A204.1 (cell line): ENCODE measurements around the gene LMO1.

Source experiments
- FAIRE-seq: peaks from 2 replicates; lab custom pipeline; 2012; peaks lifted over from hg19 to GRCh38; lab: Jason Lieb, UNC

The LMO1 gene

DNA sequence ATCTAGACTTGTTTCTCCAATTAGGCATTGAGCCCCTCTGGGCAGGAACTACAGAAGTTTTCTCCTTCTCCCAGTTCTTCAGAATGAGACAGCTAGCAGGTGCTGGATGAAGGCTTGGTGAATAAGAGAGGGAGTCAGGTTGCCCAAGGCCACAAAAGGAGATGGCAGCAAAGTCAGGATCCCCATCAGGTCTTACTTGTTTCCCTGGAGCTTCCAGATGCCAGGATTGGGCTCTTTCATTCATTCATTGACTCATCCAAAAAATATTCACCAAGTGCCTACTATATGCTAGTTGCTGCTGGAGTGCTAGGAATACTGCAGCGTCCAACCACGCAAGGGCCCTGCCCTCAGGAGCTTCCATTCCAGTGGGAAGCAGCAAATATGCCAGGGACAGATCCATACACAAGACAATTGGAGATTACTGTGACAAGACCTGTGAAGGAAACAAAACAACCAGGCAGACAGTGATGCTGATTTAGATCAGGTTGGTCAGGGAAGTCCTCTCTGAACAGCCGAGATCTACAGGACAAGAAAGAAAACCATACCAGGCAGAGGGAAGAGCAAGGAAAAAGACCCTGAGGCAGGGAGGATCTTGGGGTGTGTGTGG is 24.6 kb upstream of the LMO1 start:
- no peak for FAIRE-seq

- no peak for FAIRE-seq
These were observed 24.0 kb upstream of the LMO1 start for GRCh38 chr11:8287703-8288102.

DNA sequence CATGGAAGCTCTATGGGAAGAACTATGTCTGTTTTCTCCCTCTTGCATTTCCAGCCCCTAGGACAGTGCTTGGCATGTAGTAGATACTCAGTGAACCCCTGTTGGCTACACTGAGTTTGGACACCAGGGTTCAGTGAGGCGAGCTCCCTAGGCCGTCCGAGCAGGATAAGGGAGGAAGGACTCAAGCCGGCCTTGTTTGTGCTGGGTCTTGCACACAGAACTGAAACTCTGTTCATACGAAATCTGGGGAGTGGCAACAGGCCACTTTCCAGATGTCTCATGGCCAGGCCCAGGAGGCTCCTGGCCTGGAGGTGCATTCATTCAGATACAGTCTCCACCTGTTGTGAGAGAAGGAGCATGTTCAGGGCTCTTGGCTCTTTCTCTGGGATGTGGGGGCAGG is 23.6 kb upstream of the LMO1 start:
- no peak for FAIRE-seq

- no peak for FAIRE-seq
These were observed 23.2 kb upstream of the LMO1 start for GRCh38 chr11:8286886-8287285.

DNA sequence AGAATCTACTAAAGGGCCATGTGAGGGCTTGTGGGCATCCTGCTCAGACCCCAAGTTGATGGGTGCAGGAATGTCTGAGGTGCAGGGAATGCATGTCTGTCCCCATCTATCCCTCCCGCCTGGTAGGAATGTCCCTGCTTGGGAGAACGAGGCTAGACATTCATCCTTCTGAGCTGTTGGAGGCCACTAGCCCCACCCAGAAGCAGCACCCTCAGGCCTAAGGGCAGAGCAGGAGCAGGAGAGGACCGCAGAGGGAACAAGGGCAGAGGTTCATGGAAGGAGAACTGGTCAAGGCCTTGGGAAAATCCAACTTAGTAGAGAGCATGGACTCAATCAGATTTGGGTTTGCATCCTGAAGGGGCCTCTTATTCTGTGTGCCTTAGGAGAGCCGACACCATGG is 22.1 kb upstream of the LMO1 start:
- FAIRE-seq = no peak

DNA sequence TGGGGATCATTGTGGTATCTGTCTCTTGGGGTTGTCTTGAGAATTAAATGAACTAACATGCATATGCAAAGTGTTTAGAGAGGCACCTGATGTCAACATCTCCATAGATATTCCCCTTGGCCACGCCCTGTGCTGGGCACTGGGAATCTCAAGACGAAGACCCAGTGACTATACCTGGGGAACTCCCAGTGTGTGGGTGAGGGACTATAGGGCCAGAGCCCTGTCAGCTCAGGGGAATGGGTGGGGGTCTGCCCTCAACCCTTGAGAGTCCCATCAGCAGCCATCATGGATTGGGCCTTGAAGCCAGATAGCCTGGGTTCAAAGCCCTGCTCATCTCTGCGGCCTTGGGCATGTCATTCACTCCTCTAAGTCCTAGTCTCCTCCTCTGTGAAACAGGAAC is 21.6 kb upstream of the LMO1 start:
- FAIRE-seq = no peak

DNA sequence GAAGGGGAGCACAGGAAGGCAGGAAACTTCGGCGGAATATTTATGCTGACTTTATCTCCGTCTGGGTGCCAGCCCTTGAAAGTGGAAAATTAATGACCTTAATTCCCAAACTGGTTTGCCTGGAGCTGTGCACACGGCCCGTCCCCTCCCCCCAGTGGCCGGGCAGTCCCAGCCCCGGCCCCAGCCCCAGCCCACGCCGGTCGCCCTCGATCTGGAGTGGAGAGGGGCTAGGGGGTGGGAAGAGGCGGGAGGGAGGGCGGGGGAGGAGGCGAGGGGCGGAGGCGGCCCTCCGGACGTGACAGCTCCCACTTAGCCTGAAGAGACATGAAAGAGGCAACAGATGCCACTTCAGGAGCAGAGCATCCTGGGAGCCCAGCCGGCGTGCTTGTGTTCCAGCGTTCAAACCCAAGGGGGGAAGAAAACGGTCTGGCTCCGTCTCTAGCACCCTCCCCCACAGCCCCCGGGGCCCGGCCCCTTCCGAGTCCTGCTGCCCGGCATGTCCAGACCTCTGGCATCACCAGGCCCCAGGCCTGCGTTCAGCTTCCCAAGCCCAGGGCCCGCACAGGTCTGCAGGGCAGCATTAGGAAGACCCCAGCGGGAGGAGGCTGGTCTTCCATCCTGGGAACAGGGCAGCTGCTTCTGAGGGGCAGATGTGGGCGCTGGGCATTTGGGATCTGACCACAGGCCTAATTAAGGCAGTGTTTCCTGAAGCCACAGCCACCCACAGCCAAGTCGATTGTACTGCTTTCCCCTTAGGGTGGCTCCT is 20.0 kb upstream of the LMO1 start:
- no peak for FAIRE-seq

DNA sequence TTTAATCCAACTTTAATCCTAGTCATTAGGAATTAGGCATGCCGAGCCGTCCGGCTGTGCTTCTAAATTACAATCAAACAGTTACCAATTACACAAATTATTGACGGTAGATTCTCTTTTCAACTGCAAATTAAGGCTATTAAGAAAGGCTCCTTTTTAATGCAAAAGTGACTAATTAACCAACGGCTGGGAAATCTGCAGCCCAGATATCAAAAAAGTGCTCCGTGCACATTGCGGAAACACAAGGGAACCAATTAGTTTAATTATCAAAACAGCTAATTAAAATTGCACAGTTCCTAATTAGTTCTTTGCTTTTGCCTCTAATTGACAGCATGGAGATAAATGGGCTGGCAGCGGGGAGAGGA is 19.4 kb upstream of the LMO1 start:
- FAIRE-seq = no peak

DNA sequence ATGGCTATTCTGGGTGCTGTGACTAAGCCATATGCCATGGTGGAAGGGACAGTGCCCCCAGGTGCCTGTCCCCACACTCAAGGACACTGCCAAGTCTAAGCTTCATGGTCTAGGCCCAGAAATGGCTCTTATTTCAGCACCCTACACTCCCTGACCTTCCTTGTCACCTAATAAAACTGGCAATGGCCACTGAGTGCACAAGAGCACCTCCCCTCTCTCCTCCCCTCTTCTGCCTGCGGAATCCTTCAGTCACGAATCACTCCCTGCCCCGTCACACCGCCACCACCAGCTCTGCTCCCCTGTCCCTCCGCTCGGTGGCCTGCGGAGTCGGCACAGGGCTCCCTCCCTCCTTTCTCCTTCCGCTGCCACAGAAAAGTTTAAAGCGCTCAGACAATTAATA is 19.0 kb upstream of the LMO1 start:
- FAIRE-seq = no peak

DNA sequence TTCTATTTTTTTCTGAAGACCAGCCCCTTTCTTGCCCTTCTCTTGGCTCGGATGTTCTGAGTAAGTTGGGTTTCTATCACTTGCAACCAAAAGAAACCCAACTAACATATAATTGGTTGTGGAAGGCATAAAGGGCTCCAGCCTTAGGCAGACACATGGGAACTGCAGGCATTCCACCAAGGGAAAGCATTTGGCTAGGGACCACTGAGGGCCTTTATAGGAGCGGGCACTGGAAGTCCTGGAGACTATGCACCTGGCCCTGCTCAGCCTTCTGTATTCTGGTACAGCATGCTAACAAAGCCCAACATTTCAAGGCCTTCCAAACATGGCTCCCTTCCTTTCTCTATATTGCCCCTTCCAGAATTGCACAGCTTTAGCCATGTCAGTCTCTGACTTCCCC is 17.6 kb upstream of the LMO1 start:
- FAIRE-seq = no peak

DNA sequence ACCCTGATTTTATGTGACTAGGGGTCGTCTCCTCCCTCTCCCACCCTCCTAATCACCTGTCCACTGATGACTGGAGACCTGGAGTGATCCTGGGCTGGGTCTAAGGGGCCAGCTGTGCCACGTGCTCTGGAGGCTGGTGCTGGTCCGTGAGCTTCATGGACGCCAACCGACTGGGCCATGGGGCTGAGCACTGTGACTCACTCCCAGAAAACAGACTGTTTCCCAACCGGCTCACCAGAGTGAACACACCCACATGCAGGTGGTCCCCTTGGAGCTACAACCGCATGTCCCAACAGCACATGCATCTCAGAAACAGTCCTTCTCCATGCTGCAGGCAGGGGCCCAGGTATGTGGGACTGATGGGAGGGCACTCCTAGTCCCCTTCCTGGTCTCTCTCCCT is 14.0 kb upstream of the LMO1 start:
- no peak for FAIRE-seq

DNA sequence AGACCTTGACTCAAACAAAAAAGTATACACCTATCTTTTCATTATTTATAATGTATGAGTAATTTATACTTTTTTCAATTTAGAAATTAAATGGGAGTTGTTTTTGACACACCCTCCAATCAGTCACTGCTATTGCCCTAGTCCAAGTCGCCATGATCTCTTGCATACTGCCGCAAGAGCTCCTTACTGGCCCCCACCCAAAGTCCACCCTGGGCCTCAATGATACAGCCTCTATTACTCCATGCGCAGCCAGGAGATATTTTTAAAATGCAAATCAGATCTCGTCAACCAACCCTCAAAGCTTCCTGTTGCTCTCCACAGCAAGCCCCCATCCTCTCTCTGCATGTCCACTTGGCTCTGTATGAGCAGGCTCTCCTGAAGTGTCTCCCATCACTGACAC is 12.8 kb upstream of the LMO1 start:
- FAIRE-seq = no peak

GRCh38 chr11:8273287-8273686 is 9.6 kb upstream of the LMO1 start:
- no peak for FAIRE-seq

DNA sequence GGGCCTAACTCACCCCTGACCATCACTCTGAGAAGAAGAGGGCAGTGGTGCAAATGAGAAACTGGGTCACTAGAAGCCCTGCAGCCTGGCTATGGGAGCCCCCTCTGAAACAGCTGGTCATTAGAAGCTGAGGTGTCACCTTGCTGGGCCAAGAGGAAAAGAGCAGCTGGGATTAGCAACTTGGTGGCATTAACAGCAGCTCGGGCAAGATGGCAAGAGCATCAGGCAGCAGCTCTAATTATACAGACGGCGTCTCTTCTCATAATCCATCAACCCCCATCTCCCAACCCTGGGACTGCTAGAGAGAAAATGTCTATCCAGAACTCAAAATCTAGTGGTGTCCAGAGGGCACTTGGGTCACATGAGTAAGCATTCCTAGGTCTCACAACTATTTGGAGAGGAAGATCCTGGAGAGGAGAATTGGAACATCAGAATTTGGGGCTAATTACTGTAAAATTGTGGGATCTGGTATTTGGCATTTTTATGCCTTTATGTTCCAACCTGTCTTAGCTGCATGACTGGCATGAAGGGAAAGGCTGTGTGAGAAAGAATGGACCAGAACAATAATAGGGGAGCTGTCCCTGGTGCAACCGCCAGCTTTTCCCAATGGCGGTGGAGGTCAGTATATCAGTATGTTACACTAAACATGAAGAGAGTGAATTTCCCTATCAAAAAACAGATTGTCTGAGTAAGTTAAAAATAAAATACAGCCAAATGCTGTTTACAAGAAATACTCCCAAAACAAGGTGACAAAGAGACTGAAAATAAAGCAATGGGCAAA is 7.6 kb upstream of the LMO1 start:
- no peak for FAIRE-seq

DNA sequence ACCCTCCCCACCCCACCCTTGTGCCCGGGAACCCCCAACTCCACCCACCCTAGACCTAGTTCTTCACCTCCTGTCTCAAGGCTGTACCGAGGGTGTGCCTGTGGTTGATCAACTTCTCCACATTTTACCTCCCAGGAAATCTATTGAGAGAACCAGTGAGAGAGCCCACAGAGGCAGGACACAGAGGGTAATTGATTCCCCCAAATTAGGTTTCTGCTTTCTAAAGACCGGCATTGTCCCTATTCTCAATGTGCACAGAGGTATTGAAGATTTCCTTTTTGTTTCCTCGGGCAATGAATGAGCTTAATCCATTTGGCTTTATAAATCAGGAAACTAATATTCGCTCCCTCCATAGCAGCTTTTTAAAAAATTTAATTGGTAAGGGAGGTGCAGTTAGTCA is 6.0 kb upstream of the LMO1 start:
- FAIRE-seq = no peak

GRCh38 chr11:8268530-8269400 is 5.1 kb upstream of the LMO1 start:
- no peak for FAIRE-seq

- no peak for FAIRE-seq
These were observed 4.3 kb upstream of the LMO1 start for GRCh38 chr11:8267831-8268529.

GRCh38 chr11:8267280-8267679 is 3.6 kb upstream of the LMO1 start:
- FAIRE-seq = no peak

DNA sequence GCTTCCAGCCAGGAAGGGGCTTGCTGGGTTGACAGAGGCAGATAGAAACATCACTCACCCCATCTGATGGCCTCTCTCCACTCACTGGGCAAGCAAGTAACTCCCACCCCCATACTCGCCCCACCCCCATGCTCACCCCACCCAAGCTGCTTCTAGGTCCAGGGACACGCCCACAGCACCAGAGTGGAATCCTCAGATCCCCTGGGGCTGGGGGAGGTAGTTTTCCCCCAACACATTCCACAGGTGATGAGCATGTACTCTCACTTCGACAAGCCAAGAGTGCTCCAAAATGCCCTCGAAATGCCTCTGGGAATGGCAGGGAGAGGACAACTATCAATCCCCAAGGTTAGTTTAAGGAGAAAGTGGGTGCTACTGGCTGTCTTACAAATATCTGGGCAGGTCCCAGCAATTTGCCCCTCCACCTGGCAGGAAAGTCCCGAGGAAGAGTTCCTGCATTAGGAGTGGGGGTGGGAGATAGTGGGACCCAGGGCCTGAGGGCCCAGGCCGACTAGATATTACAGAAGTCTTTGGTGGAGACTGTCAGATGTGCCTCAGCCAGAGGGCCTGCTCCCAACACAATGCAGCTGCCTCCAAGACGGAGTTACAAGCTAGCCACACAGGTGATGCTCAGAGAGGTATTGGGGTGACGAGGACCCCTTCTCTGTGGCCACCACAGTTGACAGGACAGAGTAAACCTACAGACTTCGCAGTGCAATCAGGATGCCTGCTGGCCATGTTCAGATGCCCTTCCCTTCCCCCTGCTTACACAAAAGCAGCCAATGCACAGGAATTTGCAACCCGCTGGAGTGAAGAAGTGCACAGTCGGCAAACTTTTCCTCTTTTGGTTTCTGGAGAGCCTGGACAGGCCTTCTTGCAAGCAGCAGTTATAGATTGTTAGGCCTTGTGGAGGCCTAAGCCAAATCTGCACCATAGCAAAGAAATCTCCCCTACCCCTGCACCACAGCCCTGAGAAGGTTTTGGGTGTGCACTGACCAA is 2.9 kb upstream of the LMO1 start:
- FAIRE-seq = no peak

- no peak for FAIRE-seq
These were observed 2.1 kb upstream of the LMO1 start for GRCh38 chr11:8265681-8266241.
